ENCODE measurements around the gene HRAS. TPM values are rescaled to one million over a fixed set of nuclear protein-coding genes. Genes with fewer than 3 reads are reported as not detected.

Gene HRAS
- total RNA-seq, 1 donor from 2014 or later = 43.9 TPM

DNA sequence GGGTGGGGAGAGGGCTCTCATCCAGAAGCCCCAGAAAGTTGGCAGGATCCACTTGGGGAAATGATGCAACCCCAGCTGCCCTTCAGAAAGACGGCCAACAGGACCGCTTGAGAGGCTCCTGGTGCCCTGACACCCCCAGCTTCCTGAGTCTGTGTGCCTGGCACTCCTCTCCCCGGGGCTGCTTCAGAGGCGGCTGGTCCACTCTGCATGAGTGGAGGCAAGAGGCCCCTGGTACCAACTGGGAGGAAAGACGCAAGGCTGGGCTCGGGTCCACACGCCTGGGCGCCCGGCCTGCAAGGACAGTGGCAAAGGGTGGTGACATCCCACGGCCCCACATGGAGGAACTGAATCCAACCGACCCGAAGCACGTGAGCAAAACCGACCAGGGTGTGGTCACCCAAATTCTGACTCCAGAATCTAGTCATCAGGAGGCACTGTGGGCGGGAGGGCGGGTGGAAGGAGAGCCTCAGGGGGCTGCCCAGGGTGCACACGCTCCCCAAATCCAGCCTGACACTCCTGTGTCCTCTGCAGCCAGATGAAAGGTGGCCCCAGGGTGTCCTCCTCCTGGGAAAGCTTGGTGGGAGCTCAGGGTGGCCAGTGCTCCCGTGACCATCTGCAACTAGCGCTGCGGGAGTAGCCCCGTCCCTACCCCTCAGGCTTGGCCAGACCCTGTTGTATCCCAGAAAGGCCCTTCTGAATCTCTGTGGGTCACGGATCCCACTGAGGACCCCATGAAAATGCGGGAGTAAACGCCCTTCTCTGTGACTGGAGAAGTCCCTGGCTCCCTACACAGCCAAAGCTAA lies 32.0 kb downstream of the HRAS start:
- no peak for TF ChIP-seq CTCF (IDR thresholded peaks at IDR 0.05)
- POLR2A ChIA-PET = interaction anchor here (0.8 kb wide), 1 partner anchor 89 kb away, joined by 8 read pairs; the partner anchor contains the start of gene SIGIRR
- Mint-ChIP-seq H3K4me1 (peaks cover 48% of the 10 kb centered on the region), H3K36me3 (ENCODE audit: low read depth) (peaks cover 24% of the 10 kb centered on the region), H3K27ac (peak overlapping the region; percentile 63), H3K27me3 (no peaks in the 10 kb centered on the region), H3K9me3 (no peaks in the 10 kb centered on the region), H3K4me3 (peak overlapping the region; percentile 62)
- DNase-seq (no peak), ATAC-seq (ENCODE audit: low read depth) (no peak)
- intact Hi-C loops (cut with micrococcal nuclease) = no loop called here
- CTCF ChIA-PET = no interaction called here

DNA sequence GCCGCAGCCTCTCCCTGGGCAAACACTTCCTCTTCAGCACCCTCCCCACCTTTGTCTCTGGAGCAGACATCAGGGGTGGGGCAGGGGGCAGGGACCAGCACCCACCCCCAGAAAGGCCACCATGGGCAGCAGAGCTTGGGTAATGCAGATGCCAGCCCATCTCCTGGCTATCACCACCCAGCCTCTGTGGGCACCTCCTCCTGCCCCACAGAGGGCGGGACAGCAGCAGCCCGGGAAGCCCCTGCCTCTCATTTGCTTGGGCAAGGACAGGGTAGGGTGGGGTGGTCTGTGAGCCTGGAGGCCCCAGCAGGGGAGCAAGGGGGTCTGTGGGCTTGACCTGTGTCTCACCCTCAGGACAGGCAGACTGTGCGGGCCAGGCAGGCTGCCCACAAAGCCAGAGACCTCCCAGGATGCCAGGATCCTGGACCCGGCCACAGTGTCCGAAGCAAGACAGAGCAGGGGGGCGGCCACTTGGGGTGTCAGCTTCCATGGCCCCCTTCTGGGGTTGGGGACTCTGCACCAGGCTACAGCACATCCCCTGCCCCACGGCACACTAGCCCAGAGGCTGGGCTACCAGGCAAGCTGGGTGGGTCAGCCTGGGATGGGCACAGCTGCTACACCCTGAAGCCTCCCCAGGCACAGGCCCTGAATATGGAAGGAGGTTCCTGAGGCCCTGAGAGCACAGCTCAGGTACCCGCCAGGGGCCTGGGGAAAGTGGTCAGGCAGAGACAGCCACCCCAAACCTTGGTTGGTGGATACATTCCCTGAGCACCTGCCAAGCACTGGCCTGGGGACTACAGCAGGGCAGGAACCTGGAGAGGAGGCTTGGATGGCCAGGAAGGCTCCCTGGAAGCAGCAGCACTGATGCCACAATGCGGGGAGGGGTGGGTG lies 32.8 kb downstream of the HRAS start:
- peak overlapping the region; percentile 32 for H3K4me3 Mint-ChIP-seq
- CTCF ChIA-PET = no interaction called here
- no peaks in the 10 kb centered on the region for H3K27me3 Mint-ChIP-seq
- no peak for TF ChIP-seq CTCF (IDR thresholded peaks at IDR 0.05)
- intact Hi-C loops (cut with micrococcal nuclease) = no loop called here
- H3K27ac Mint-ChIP-seq = no peak overlapping the region
- ATAC-seq (ENCODE audit: low read depth) = no peak
- H3K4me1 Mint-ChIP-seq = peaks cover 41% of the 10 kb centered on the region
- no peaks in the 10 kb centered on the region for H3K9me3 Mint-ChIP-seq
- POLR2A ChIA-PET = interaction anchor here (1.7 kb wide), 1 partner anchor 34 kb away, joined by 5 read pairs; the partner anchor contains the start of gene LRRC56
- H3K36me3 Mint-ChIP-seq (ENCODE audit: low read depth) = peaks cover 32% of the 10 kb centered on the region
- no peak for DNase-seq

DNA sequence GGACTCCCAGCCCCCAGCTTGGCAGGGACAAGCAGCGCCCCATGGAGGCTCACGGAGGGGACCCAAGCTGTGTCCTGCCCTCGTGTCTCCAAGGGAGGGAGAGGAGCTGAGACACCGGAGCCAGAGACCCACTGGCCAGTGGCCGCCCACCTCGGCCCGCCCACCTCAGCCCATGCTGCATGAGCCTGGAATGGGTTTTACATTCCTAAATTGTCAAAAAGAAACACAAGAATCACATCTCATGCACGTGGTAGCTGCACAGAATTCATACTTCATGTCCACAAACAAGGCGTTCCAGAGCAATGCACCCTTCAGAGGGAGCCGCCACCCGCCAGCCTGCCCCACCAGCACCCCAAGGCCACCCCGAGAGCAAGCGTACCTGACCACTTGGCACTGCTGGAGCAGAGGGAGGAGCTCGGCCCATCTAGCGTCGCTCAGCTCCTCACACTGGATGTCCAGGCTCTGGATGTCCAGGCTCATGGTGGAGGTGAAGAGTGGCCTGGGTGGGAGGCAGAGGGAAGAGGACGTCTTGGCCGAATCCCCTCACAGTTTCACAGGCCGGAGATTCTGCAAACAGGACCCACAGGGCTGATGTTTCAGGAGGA lies 33.6 kb downstream of the HRAS start:
- no peak for DNase-seq
- intact Hi-C loops (cut with micrococcal nuclease) = no loop called here
- Mint-ChIP-seq H3K36me3 (ENCODE audit: low read depth) (peaks cover 40% of the 10 kb centered on the region), H3K27me3 (no peaks in the 10 kb centered on the region), H3K4me3 (no peak overlapping the region), H3K27ac (no peak overlapping the region), H3K4me1 (peaks cover 41% of the 10 kb centered on the region), H3K9me3 (no peaks in the 10 kb centered on the region)
- no peak for ATAC-seq (ENCODE audit: low read depth)
- CTCF ChIA-PET = no interaction called here
- TF ChIP-seq CTCF (IDR thresholded peaks at IDR 0.05) = no peak
- POLR2A ChIA-PET = interaction anchor here (0.6 to 1.7 kb wide), 2 partner anchors 35 to 55 kb away, joined by 5 to 7 read pairs; partner anchors contain the start of gene LRRC56

DNA sequence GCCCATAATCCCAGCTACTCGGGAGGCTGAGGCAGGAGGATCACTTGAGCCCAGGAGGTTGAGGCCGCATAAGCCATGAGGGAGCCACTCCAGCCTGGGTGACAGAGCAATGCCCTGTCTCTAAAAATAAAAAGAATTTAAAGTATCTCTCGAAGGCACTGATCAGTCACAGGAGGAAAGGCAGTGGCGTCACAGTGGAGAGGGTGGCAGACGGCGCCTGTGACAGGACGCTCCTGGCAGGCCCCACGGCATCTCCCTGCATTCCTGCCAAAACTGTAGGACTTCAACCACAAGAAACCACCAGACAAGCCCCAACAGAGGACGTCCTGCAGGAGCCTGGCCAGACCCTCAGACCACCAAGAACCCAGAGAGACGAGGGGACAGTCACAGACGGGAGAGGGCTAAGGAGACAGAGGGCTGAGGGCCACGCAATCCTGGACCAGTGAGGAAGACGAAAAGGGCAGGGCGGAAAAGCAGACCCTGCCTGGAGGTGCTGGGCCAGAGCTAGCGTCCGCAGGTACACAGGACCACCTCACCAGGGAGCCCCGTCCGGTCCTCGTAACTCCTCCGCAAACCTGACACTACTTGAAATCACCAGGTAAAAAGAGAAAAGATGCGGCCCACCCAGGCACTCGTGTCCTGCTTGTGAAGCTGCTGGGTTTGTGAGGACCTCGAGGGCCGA lies 34.2 kb downstream of the HRAS start:
- ATAC-seq (ENCODE audit: low read depth) (no peak), DNase-seq (no peak)
- CTCF ChIA-PET = no interaction called here
- Mint-ChIP-seq H3K27ac (no peak overlapping the region), H3K4me3 (no peak overlapping the region), H3K27me3 (no peaks in the 10 kb centered on the region), H3K9me3 (no peaks in the 10 kb centered on the region), H3K36me3 (ENCODE audit: low read depth) (peaks cover 42% of the 10 kb centered on the region), H3K4me1 (peaks cover 37% of the 10 kb centered on the region)
- POLR2A ChIA-PET = interaction anchor here (0.6 to 1.7 kb wide), 2 partner anchors 35 to 54 kb away, joined by 5 to 7 read pairs; partner anchors contain the start of gene LRRC56
- no peak for TF ChIP-seq CTCF (IDR thresholded peaks at IDR 0.05)
- intact Hi-C loops (cut with micrococcal nuclease) = no loop called here
